ENCODE measurements around the gene GMPR.
A peak's percentile ranks its signal among the peaks of the same experiment; 100 is the strongest.
"Not testable (repeated sequence)": the region's sequence is repeated elsewhere in the genome, so short reads cannot be mapped to it uniquely, and the experiment has no call there.

GMPR gene

GRCh38 chr6:16238057-16238962, at the start of gene GMPR:
GMPR (plus strand) TSS chr6:16238587; CDS start chr6:16238694, 107 bp downstream.
- DNase-seq = peak; percentile 29

GRCh38 chr6:16190214-16190613, 48.2 kb upstream of the GMPR start:
- DNase-seq = no peak

- DNase-seq = no peak
These were observed 42.0 kb upstream of the GMPR start for GRCh38 chr6:16196260-16196983.

GRCh38 chr6:16196984-16197546, 41.3 kb upstream of the GMPR start:
- no peak for DNase-seq

GRCh38 chr6:16198061-16198705, 40.2 kb upstream of the GMPR start:
- no peak for DNase-seq

GRCh38 chr6:16199804-16200203, 38.6 kb upstream of the GMPR start:
- DNase-seq = peak; percentile 11

GRCh38 chr6:16200321-16200883, 38.0 kb upstream of the GMPR start:
- peak; percentile 26 for DNase-seq

- no peak for DNase-seq
These were observed 36.7 kb upstream of the GMPR start for GRCh38 chr6:16201706-16202105.

GRCh38 chr6:16204653-16205376, 33.6 kb upstream of the GMPR start:
- DNase-seq = no peak

- DNase-seq = peak; percentile 53
These were observed 32.8 kb upstream of the GMPR start for GRCh38 chr6:16205377-16206144.

GRCh38 chr6:16206595-16207037, 31.8 kb upstream of the GMPR start:
- peak; percentile 76 for DNase-seq

- DNase-seq = no peak
These were observed 29.4 kb upstream of the GMPR start for GRCh38 chr6:16208989-16209388.

- DNase-seq = no peak
These were observed 28.8 kb upstream of the GMPR start for GRCh38 chr6:16209539-16209938.

- DNase-seq = no peak
These were observed 26.1 kb upstream of the GMPR start for GRCh38 chr6:16212276-16212675.

- no peak for DNase-seq
These were observed 21.8 kb upstream of the GMPR start for GRCh38 chr6:16216501-16217155.

- no peak for DNase-seq
These were observed 21.1 kb upstream of the GMPR start for GRCh38 chr6:16217156-16217721.

GRCh38 chr6:16222826-16223225, 15.6 kb upstream of the GMPR start:
- no peak for DNase-seq

- DNase-seq = no peak
These were observed 15.0 kb upstream of the GMPR start for GRCh38 chr6:16223362-16223761.

GRCh38 chr6:16224409-16224808, 14.0 kb upstream of the GMPR start:
- no peak for DNase-seq

GRCh38 chr6:16225062-16225731, 13.2 kb upstream of the GMPR start:
- DNase-seq = not testable (repeated sequence)
